ENCODE measurements around the gene VIM. TPM values are rescaled to one million over a fixed set of nuclear protein-coding genes. Genes with fewer than 3 reads are reported as not detected.
A peak's percentile ranks its signal among the peaks of the same experiment; 100 is the strongest.

The VIM gene
- total RNA-seq, 1 experiment from 2014 or later = 1,966 TPM

DNA sequence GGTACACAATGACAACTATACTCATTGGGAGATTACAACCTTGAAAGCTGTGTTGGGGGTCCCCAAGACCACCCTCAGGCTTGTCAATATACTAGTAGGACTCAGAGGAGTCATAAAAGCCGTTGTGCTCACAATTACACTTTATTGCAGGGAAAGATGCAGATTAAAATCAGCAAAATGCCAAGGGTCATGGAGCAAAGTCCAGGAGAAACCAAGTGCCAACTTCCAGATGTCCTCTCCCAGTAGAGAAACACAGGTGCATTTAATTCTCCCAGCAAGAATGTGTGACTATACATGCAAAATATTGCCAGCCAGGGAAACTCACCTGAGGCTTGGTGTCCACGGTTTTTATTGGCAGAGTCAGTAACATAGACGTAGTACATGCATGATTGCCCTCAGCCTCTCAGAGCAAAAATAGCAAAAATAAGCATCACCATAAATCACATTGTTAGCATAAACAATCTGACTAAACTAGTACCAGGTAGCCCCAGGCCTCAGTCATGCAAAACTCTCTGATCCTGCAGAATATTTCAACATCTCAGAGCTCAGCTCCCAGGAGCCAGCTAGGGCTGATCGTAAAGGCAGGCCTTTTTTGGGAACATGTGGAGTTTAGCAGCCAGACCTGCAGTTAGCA, 50.7 kb downstream of the VIM start:
- no peaks in the 10 kb centered on the region for H3K36me3 ChIP-seq (replicated peaks; ENCODE audit: control insufficient read depth, insufficient read depth, low read length)
- no peak for DNase-seq
- H3K4me3 ChIP-seq (ENCODE audit: insufficient read depth, low read depth, low read length) = no peak overlapping the region
- H3K27me3 ChIP-seq (ENCODE audit: control insufficient read depth, insufficient read depth, low read length) = no peaks in the 10 kb centered on the region

DNA sequence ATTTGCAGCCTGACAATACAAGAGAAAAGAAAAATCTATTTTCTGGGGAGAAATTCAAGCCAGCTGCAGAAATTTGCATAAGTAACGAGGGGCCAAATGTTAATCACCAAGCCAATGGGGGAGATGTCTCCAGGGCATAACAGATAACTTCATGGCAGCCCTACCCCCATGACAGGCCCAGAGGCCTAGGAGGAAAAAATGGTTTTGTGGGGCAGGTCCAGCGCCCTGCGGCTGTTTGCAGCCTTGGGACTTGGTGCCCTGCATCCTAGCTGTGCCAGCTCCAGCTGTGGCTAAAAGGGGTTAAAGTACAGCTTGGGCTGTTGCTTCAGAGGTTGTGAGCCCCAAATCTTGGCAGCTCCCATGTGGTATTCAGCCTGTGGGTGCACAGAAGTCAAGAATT, 54.3 kb downstream of the VIM start:
- no peak overlapping the region for H3K4me3 ChIP-seq (ENCODE audit: insufficient read depth, low read depth, low read length)
- no peak for DNase-seq
- no peaks in the 10 kb centered on the region for H3K36me3 ChIP-seq (replicated peaks; ENCODE audit: control insufficient read depth, insufficient read depth, low read length)
- H3K27me3 ChIP-seq (ENCODE audit: control insufficient read depth, insufficient read depth, low read length) = no peaks in the 10 kb centered on the region

- DNase-seq = peak; percentile 20
- Histone ChIP-seq H3K36me3 (replicated peaks; ENCODE audit: control insufficient read depth, insufficient read depth, low read length) (no peaks in the 10 kb centered on the region), H3K27me3 (ENCODE audit: control insufficient read depth, insufficient read depth, low read length) (no peaks in the 10 kb centered on the region), H3K4me3 (ENCODE audit: insufficient read depth, low read depth, low read length) (no peak overlapping the region)
Observed at GRCh38 chr10:17286562-17287550, 58.8 kb downstream of the VIM start.

Other genes with a start within 250 kb of the VIM start
- gene CUBN, start 98.4 kb upstream of the VIM start, total RNA-seq (2014; rRNA removed; shearing (Covaris generic)) = 0.10 and 0.11 TPM in 2 replicates
- 8.0 and 8.6 TPM in 2 replicates for gene TRDMT1, start 26.6 kb upstream of the VIM start, total RNA-seq (2014; rRNA removed; shearing (Covaris generic))
- 1.8 and 2.9 TPM in 2 replicates for gene ST8SIA6, start 226.4 kb downstream of the VIM start, total RNA-seq (2014; rRNA removed; shearing (Covaris generic))